ENCODE results near the gene DMXL2. TPM values are rescaled to one million over a fixed set of nuclear protein-coding genes. Genes with fewer than 3 reads are reported as not detected.
"Not testable (repeated sequence)": the region's sequence is repeated elsewhere in the genome, so short reads cannot be mapped to it uniquely, and the experiment has no call there.

The DMXL2 gene
- total RNA-seq, 1 experiment from 2014 or later, result 37.3 TPM

DNA sequence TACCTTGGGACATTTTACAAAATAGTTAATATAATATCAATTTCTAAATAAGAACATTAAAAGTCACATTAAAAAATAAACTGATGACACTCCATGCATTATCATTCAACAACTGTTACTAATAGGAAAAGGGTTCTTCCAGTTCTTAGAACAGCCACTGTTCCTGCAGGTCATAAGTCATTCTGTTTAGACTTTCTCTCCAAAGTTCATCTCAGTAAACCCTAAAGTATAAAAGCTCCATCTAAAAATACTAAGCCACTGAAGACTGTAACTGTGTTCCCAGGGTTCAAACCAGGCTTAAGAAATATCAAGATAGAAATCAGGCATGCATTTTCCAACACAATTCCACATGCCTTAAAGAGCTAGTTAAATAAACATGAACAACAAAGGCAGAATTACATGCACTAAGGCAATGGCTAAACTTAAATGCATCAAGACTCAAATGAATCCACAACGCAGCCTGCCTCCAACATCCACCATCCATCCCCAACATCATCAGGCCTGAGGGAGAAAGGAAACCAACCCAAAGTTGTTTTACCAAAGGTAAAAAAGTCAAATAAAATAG, 46.2 kb downstream of the DMXL2 start:
- H3K4me3 ChIP-seq (ENCODE audit: low read depth in 2 of 2, low read length in 2 of 2), result no peak overlapping the region
- intact Hi-C loops (cut with micrococcal nuclease; ENCODE audit: unreplicated experiment), result no loop called here
- ChIA-PET CTCF (no interaction called here), POLR2A (no interaction called here)
- 0 out of 2 replicates have a peak, but pooled peaks cover 5% of the 10 kb centered on the region for H3K4me1 ChIP-seq (ENCODE audit: control insufficient read depth, insufficient read depth, low read length)
- ATAC-seq, result no peak
- no peaks in the 10 kb centered on the region for H3K9me3 ChIP-seq (ENCODE audit: control insufficient read depth, insufficient read depth, low read depth, low read length)
- in situ Hi-C loops (cut with HindIII; ENCODE audit: low pct_unique_long_range_greater_than_20kb, low sequenced_read_pairs), result no loop called here
- BruUV-seq (replicated peaks), result no TSS peak
- H3K36me3 ChIP-seq (ENCODE audit: control insufficient read depth, insufficient read depth, low read length), result no peaks in the 10 kb centered on the region
- H3K27me3 ChIP-seq (ENCODE audit: control insufficient read depth, insufficient read depth, low read length), result no peaks in the 10 kb centered on the region
- no peak overlapping the region for H3K27ac ChIP-seq (ENCODE audit: low read length)
- TF ChIP-seq TCF7L2 (IDR thresholded peaks at IDR 0.05; ENCODE audit: low read depth, low read length), result no peak
- TF ChIP-seq POLR2AphosphoS5 (IDR thresholded peaks at IDR 0.05; ENCODE audit: low read depth, low read length), result no peak
- TF ChIP-seq, protein P1, sequence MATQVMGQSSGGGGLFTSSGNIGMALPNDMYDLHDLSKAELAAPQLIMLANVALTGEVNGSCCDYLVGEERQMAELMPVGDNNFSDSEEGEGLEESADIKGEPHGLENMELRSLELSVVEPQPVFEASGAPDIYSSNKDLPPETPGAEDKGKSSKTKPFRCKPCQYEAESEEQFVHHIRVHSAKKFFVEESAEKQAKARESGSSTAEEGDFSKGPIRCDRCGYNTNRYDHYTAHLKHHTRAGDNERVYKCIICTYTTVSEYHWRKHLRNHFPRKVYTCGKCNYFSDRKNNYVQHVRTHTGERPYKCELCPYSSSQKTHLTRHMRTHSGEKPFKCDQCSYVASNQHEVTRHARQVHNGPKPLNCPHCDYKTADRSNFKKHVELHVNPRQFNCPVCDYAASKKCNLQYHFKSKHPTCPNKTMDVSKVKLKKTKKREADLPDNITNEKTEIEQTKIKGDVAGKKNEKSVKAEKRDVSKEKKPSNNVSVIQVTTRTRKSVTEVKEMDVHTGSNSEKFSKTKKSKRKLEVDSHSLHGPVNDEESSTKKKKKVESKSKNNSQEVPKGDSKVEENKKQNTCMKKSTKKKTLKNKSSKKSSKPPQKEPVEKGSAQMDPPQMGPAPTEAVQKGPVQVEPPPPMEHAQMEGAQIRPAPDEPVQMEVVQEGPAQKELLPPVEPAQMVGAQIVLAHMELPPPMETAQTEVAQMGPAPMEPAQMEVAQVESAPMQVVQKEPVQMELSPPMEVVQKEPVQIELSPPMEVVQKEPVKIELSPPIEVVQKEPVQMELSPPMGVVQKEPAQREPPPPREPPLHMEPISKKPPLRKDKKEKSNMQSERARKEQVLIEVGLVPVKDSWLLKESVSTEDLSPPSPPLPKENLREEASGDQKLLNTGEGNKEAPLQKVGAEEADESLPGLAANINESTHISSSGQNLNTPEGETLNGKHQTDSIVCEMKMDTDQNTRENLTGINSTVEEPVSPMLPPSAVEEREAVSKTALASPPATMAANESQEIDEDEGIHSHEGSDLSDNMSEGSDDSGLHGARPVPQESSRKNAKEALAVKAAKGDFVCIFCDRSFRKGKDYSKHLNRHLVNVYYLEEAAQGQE (IDR thresholded peaks at IDR 0.05; ENCODE audit: insufficient read depth in 1 of 2, low read depth in 2 of 2, low read length in 1 of 2), result no peak
- TF ChIP-seq SIN3A (IDR thresholded peaks at IDR 0.05; ENCODE audit: borderline replicate concordance, insufficient read depth, low read depth, low read length), result no peak
- TF ChIP-seq, protein P2, sequence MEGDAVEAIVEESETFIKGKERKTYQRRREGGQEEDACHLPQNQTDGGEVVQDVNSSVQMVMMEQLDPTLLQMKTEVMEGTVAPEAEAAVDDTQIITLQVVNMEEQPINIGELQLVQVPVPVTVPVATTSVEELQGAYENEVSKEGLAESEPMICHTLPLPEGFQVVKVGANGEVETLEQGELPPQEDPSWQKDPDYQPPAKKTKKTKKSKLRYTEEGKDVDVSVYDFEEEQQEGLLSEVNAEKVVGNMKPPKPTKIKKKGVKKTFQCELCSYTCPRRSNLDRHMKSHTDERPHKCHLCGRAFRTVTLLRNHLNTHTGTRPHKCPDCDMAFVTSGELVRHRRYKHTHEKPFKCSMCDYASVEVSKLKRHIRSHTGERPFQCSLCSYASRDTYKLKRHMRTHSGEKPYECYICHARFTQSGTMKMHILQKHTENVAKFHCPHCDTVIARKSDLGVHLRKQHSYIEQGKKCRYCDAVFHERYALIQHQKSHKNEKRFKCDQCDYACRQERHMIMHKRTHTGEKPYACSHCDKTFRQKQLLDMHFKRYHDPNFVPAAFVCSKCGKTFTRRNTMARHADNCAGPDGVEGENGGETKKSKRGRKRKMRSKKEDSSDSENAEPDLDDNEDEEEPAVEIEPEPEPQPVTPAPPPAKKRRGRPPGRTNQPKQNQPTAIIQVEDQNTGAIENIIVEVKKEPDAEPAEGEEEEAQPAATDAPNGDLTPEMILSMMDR (IDR thresholded peaks at IDR 0.05), result no peak
- DNase-seq (ENCODE audit: low read depth, low spot score), result no peak

DNA sequence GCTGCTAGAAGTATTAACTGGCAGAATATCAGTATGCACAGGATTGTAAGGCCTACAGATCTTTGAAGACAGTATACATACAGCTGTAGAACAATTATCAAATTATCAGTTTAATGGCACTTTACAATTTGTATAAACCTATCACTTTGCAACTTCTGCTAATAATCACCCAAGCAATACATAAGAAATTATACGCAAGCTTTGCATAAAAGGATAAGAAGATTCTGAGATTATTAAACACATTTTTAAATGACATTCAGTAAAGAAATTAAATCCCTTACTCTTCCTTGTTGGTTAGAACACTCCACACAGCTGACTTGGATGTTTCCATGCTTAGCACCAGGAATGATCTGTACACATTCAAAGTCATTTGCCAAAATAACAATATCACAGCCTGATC, 46.8 kb downstream of the DMXL2 start:
- ChIA-PET POLR2A (no interaction called here), CTCF (no interaction called here)
- Histone ChIP-seq H3K4me3 (ENCODE audit: low read depth in 2 of 2, low read length in 2 of 2) (no peak overlapping the region), H3K27me3 (ENCODE audit: control insufficient read depth, insufficient read depth, low read length) (no peaks in the 10 kb centered on the region), H3K9me3 (ENCODE audit: control insufficient read depth, insufficient read depth, low read depth, low read length) (no peaks in the 10 kb centered on the region), H3K4me1 (ENCODE audit: control insufficient read depth, insufficient read depth, low read length) (0 out of 2 replicates have a peak, but pooled peaks cover 5% of the 10 kb centered on the region), H3K27ac (ENCODE audit: low read length) (no peak overlapping the region), H3K36me3 (ENCODE audit: control insufficient read depth, insufficient read depth, low read length) (no peaks in the 10 kb centered on the region)
- intact Hi-C loops (cut with micrococcal nuclease; ENCODE audit: unreplicated experiment) (no loop called here), in situ Hi-C loops (cut with HindIII; ENCODE audit: low pct_unique_long_range_greater_than_20kb, low sequenced_read_pairs) (no loop called here)
- DNase-seq (ENCODE audit: low read depth, low spot score), result no peak
- no peak for ATAC-seq
- TF ChIP-seq, protein P1 (IDR thresholded peaks at IDR 0.05; ENCODE audit: insufficient read depth in 1 of 2, low read depth in 2 of 2, low read length in 1 of 2), result no peak
- TF ChIP-seq SIN3A (IDR thresholded peaks at IDR 0.05; ENCODE audit: borderline replicate concordance, insufficient read depth, low read depth, low read length) (no peak), TCF7L2 (IDR thresholded peaks at IDR 0.05; ENCODE audit: low read depth, low read length) (no peak), POLR2AphosphoS5 (IDR thresholded peaks at IDR 0.05; ENCODE audit: low read depth, low read length) (no peak)
- TF ChIP-seq, protein P2 (IDR thresholded peaks at IDR 0.05), result no peak
- BruUV-seq (replicated peaks), result no TSS peak

DNA sequence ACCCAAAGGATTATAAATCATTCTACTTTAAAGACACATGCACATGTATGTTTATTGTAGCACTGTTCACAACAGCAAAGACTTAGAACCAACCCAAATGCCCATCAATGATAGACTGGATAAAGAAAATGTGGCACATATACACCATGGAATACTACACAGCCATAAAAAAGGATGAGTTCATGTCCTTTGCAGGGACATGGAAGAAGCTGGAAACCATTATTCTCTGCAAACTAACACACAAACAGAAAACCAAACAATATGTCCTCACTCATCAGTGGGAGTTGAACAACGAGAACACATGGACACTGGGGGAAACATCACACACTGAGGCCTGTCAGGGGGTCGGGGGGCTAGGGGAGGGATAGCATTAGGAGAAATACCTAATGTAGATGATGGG, 49.2 kb downstream of the DMXL2 start:
- H3K27ac ChIP-seq (ENCODE audit: low read length); ATAC-seq; BruUV-seq (replicated peaks); H3K4me3 ChIP-seq (ENCODE audit: low read depth in 2 of 2, low read length in 2 of 2); H3K36me3 ChIP-seq (ENCODE audit: control insufficient read depth, insufficient read depth, low read length); H3K4me1 ChIP-seq (ENCODE audit: control insufficient read depth, insufficient read depth, low read length); POLR2A ChIA-PET; in situ Hi-C loops (cut with HindIII; ENCODE audit: low pct_unique_long_range_greater_than_20kb, low sequenced_read_pairs); DNase-seq (ENCODE audit: low read depth, low spot score); H3K9me3 ChIP-seq (ENCODE audit: control insufficient read depth, insufficient read depth, low read depth, low read length); H3K27me3 ChIP-seq (ENCODE audit: control insufficient read depth, insufficient read depth, low read length); CTCF ChIA-PET; intact Hi-C loops (cut with micrococcal nuclease; ENCODE audit: unreplicated experiment): not testable (repeated sequence)

Measured in Panc1 (cell line).